Suprapubic skin (tissue), 4 donors: ENCODE data around the gene BORCS6. TPM values are rescaled to one million over a fixed set of nuclear protein-coding genes. Genes with fewer than 3 reads are reported as not detected.

Source experiments
- DNase-seq, 2 donors: peaks; one replicate each; pipeline ENCODE4 v3.0.0-alpha.2; 2019; ENCODE audit warnings: low spot score in 2 of 2
- H3K27ac ChIP-seq: fragments of 200-600 bp; sonication (generic); one replicate; pipeline ENCODE4 v1.5.1; 2019
- H3K27me3 ChIP-seq: fragments of 200-600 bp; sonication (generic); one replicate; pipeline ENCODE4 v1.5.1; 2019
- H3K36me3 ChIP-seq: fragments of 200-600 bp; sonication (generic); one replicate; pipeline ENCODE4 v1.5.1; 2019
- H3K4me1 ChIP-seq: fragments of 200-600 bp; sonication (generic); one replicate; pipeline ENCODE4 v1.5.1; 2019
- H3K4me3 ChIP-seq: fragments of 200-600 bp; sonication (generic); one replicate; pipeline ENCODE4 v1.5.1; 2019; ENCODE audit warnings: mild to moderate bottlenecking
- H3K9me3 ChIP-seq: fragments of 200-600 bp; sonication (generic); one replicate; pipeline ENCODE4 v1.5.1; 2019
- EP300 ChIP-seq: sonication (generic); formaldehyde crosslinking; IDR thresholded peaks from one replicate; pipeline ENCODE4 v1.6.1; 2017; ENCODE audit warnings: antibody characterized with exemption
- POLR2A ChIP-seq, 2 donors: fragments of 450-650 bp; IDR thresholded peaks; one replicate each; pipeline ENCODE4 v1.6.1; 2017; ENCODE audit warnings: antibody characterized with exemption in 2 of 2, mild to moderate bottlenecking in 2 of 2, moderate library complexity in 2 of 2
- POLR2AphosphoS5 ChIP-seq, 3 donors: sonication (generic); formaldehyde crosslinking; IDR thresholded peaks; one replicate each; pipeline ENCODE4 v1.6.1; 2017; ENCODE audit warnings: antibody characterized with exemption in 3 of 3
- WGBS: methylation state at CpG from one replicate; pipeline ENCODE4 v1.1.5; 2018; 5-methylcytosine and 5-hydroxymethylcytosine counted together
- total RNA-seq, 4 donors: library from RNA; depleted of rRNA; stranded (reverse); fragments of >200 nt; gene quantifications; one replicate each; pipeline ENCODE4 v1.1.0, GENCODE V29; 2016
- TF ChIP-seq, protein P1 (sequence below), 2 donors: fragments of 200-600 bp in 1 of 2; fragments of 450-650 bp in 1 of 2; sonication (generic) in 1 of 2; IDR thresholded peaks; one replicate each; pipeline ENCODE4 v1.5.1; 2016 to 2019; ENCODE audit warnings: antibody characterized with exemption in 2 of 2, mild to moderate bottlenecking in 1 of 2, moderate library complexity in 1 of 2

Gene BORCS6
- total RNA-seq = 10 to 100 TPM in 2 of 4 donors, 1 to 10 TPM in 2; 8.1 to 10.6 (median 9.9) TPM

- H3K27ac ChIP-seq = peak within 1 kb of the TSS; percentile 95
- no peaks in the 10 kb centered on the region for H3K36me3 ChIP-seq
- no peaks in the 10 kb centered on the region for H3K27me3 ChIP-seq
- H3K4me1 ChIP-seq = peaks cover 63% of the 10 kb centered on the region
- WGBS = 0% methylated on average over 25 of the region's 70 CpGs
- H3K4me3 ChIP-seq = peak within 1 kb of the TSS; percentile 96
- DNase-seq = peak; percentile 98 to 99
- TF ChIP-seq POLR2AphosphoS5 (IDR thresholded peaks at IDR 0.05) (peak in 1 of 3 donors; percentile 3), POLR2A (IDR thresholded peaks at IDR 0.05) (no peak), EP300 (no peak)
- TF ChIP-seq, protein P1, sequence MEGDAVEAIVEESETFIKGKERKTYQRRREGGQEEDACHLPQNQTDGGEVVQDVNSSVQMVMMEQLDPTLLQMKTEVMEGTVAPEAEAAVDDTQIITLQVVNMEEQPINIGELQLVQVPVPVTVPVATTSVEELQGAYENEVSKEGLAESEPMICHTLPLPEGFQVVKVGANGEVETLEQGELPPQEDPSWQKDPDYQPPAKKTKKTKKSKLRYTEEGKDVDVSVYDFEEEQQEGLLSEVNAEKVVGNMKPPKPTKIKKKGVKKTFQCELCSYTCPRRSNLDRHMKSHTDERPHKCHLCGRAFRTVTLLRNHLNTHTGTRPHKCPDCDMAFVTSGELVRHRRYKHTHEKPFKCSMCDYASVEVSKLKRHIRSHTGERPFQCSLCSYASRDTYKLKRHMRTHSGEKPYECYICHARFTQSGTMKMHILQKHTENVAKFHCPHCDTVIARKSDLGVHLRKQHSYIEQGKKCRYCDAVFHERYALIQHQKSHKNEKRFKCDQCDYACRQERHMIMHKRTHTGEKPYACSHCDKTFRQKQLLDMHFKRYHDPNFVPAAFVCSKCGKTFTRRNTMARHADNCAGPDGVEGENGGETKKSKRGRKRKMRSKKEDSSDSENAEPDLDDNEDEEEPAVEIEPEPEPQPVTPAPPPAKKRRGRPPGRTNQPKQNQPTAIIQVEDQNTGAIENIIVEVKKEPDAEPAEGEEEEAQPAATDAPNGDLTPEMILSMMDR (IDR thresholded peaks at IDR 0.05) = no peak
- H3K9me3 ChIP-seq = no peaks in the 10 kb centered on the region
Measured at GRCh38 chr17:8189711-8190477, at the start of gene BORCS6. BORCS6 (minus strand) TSS chr17:8190180; CDS start chr17:8190140, 40 bp downstream.

- peaks cover 76% of the 10 kb centered on the region for H3K36me3 ChIP-seq
- DNase-seq = no peak
- no peak overlapping the region for H3K27ac ChIP-seq
- no peak overlapping the region for H3K4me3 ChIP-seq
- no peaks in the 10 kb centered on the region for H3K9me3 ChIP-seq
- WGBS = 82% methylated on average over 4 of the region's 4 CpGs
- no peaks in the 10 kb centered on the region for H3K4me1 ChIP-seq
- TF ChIP-seq POLR2AphosphoS5 (IDR thresholded peaks at IDR 0.05) (no peak), EP300 (no peak)
- TF ChIP-seq, protein P1 (IDR thresholded peaks at IDR 0.05) = no peak
- H3K27me3 ChIP-seq = no peaks in the 10 kb centered on the region
Measured at GRCh38 chr17:8237886-8238285, 47.9 kb upstream of the BORCS6 start.

DNA sequence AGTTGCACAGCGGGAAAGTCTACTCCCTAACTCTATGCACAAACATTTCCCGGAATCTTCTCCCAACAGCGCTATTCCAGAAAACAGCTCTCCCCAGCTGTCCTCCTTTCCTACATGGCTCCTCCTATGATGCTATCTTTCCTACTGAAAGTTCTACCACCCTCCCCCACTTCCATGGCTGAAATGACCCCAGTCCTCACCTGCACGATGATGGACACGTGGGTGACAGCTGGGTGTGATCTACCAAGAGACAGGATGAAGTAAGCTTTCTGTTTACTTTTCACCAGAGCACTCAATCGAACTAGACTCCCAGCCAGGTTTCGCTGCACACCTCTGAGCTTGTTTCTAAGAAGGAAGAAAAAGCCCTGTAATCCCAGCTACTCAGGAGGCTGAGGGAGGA lies 47.2 kb upstream of the BORCS6 start:
- Histone ChIP-seq H3K27ac (no peak overlapping the region), H3K36me3 (peaks cover 83% of the 10 kb centered on the region), H3K4me3 (no peak overlapping the region), H3K4me1 (no peaks in the 10 kb centered on the region), H3K9me3 (no peaks in the 10 kb centered on the region), H3K27me3 (no peaks in the 10 kb centered on the region)
- 84% methylated on average over 7 of the region's 7 CpGs for WGBS
- DNase-seq = no peak
- no peak for TF ChIP-seq POLR2A (IDR thresholded peaks at IDR 0.05)
- no peak for TF ChIP-seq POLR2AphosphoS5 (IDR thresholded peaks at IDR 0.05)
- TF ChIP-seq, protein P1 (IDR thresholded peaks at IDR 0.05) = no peak
- TF ChIP-seq EP300 = no peak

- Histone ChIP-seq H3K27ac (no peak overlapping the region), H3K27me3 (no peaks in the 10 kb centered on the region), H3K36me3 (peaks cover 88% of the 10 kb centered on the region), H3K4me1 (no peaks in the 10 kb centered on the region), H3K9me3 (no peaks in the 10 kb centered on the region), H3K4me3 (no peak overlapping the region)
- DNase-seq = no peak
- 90% methylated on average over 7 of the region's 7 CpGs for WGBS
- TF ChIP-seq POLR2A (IDR thresholded peaks at IDR 0.05) (no peak), EP300 (no peak), POLR2AphosphoS5 (IDR thresholded peaks at IDR 0.05) (no peak)
- TF ChIP-seq, protein P1 (IDR thresholded peaks at IDR 0.05) = no peak
Measured at GRCh38 chr17:8235676-8236075, 45.7 kb upstream of the BORCS6 start.

GRCh38 chr17:8234361-8235270 lies 44.6 kb upstream of the BORCS6 start:
- no peak for DNase-seq
- 92% methylated on average over 18 of the region's 21 CpGs for WGBS
- H3K4me3 ChIP-seq = no peak overlapping the region
- H3K4me1 ChIP-seq = no peaks in the 10 kb centered on the region
- peaks cover 97% of the 10 kb centered on the region for H3K36me3 ChIP-seq
- H3K9me3 ChIP-seq = no peaks in the 10 kb centered on the region
- TF ChIP-seq POLR2A (IDR thresholded peaks at IDR 0.05) (no peak), POLR2AphosphoS5 (IDR thresholded peaks at IDR 0.05) (no peak), EP300 (no peak)
- TF ChIP-seq, protein P1 (IDR thresholded peaks at IDR 0.05) = no peak
- no peaks in the 10 kb centered on the region for H3K27me3 ChIP-seq
- no peak overlapping the region for H3K27ac ChIP-seq
